ENCODE data around the gene CDK4.
A peak's percentile ranks its signal among the peaks of the same experiment; 100 is the strongest.

CDK4 gene

DNA sequence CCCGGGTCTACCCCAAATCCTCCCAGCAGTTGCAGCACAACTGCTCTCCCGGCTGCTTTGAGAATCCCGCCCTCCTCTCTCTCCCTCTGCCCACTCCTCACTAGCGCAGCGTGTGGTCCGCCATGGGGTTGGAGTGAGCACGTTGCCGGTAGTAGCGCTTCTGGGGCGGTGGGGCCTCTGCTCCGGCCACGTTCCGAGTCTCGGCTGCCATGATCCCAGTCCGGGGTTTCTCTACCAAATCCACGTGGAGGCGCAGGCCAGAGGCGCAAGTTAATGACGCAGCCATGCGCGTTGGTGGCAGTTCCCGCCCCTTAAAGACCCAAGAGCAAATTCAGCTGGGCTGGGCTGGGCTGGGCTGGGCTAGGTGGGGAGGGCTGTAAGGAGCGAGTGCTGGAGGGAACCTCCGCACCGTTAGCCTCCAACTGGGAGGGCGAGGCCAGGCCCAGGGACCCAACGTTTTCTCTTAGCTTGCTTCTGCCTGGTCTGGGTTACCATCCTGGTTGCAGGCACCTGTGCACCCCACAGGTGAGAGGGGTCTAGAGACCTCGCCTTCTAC is 19.8 kb upstream of the CDK4 start, which contains the start of gene METTL1:
Gene METTL1, minus strand, starts transcription at position 233 of the 556 bp plus-strand sequence. Its CDS starts 22 bp downstream, at position 211.
- peak; percentile 88 for DNase-seq (ENCODE audit: low read depth)

DNA sequence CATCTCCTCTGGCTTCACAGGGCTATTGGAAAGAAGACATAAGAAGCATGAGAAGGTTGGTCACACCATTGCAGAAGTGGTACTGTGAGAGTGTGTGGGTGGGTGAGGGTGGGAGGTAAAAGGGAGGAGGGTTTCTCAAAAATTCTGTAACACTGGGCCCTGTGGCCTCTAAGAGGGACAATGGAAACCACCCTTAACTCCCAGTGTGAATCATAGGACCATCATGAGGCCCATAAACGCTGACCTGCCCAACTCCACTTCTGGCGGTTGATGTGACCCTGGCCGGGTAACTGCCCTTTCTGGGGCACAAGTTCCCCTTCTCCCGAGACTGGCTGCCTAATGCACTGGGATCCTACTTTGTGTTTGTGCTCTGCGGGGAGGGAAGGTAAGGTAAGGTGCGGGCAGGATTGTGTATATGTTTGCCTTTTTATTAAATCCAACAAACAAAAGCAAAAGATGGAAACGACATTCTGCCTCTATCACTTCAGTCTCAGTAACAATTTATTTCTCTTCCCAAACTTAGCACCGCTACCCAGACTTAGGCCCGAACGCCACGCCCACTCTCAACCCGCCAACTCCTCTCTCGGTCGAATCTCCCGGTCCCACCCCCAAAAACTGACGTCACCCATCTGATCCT is 19.2 kb upstream of the CDK4 start:
- DNase-seq (ENCODE audit: low read depth), result peak; percentile 76

DNA sequence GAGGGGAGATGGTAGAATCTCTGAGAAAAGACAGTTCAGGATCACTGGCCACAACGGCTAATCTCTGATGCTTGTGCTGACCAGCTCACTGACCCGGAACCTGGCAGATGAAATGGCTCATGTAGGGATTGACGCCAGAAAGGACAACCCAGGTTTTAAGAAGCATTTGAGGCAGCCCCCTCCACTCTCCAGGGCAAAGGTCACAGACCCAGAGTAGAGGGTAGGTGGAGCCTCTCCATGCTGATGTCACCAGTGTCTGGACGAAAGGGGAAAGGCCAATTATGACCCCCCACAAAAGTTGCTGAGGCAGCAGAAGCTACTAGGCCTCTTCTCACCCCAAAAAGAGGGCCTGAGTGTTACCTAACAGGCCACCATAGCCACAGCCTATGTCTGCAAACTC is 18.6 kb upstream of the CDK4 start:
- no peak for DNase-seq (ENCODE audit: low read depth)

DNA sequence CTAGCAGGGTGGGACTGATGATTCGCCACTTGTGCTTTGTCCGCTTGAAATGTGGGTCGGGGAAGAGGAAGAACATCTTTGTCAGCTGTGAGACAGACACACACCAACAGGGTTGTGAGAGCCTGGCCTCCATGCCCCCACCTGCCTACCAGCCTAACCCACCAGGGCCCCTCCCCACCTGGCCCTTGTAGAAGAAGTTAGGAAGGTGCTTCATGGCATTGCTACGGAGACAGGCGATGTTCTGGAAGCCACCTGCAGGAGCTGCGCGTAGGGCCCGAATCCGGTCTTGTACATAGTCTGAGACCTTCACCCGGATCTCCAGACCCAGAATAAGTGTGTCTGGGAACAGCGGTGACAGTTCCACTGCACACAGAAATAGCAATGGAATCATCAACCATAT is 17.5 kb upstream of the CDK4 start:
- DNase-seq (ENCODE audit: low read depth), result no peak

DNA sequence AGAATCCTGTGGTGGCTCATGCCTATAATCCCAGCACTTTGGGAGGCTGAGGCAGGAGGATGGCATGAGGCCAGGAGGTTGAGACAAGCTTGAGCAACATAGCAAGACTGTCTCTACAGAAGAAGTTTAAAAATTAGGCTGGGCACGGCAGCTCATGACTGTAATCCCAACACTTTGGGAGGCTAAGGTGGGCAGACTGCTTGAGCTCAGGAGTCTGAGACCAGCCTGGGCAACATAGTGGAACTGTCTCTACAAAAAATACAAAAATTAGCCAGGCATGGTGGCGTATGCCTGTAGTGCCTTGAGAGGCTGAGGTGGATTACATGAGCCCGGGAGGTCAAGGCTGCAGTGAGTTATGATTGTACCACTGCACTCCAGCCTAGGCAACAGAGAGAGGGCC is 15.8 kb upstream of the CDK4 start:
- no peak for DNase-seq (ENCODE audit: low read depth)

DNA sequence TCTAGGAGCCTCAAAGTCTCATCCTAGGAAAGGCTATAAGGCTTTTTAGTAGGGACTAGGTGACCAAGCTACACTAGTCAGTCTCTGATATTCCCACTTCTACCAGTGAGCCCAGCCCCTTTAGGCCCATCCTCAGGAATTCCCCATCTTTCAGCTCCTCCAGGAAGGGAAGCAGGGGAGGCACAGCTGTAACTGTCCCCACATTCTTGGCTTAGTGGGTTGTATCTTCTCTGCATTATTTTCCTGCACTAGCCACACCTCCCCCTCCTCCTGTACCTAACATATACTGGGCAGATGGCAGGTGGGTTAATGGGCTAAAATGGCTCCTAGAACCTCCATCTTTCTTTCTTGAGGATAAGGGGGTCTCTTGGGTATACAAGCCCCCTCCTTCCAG is 15.2 kb upstream of the CDK4 start:
- no peak for DNase-seq (ENCODE audit: low read depth)

DNA sequence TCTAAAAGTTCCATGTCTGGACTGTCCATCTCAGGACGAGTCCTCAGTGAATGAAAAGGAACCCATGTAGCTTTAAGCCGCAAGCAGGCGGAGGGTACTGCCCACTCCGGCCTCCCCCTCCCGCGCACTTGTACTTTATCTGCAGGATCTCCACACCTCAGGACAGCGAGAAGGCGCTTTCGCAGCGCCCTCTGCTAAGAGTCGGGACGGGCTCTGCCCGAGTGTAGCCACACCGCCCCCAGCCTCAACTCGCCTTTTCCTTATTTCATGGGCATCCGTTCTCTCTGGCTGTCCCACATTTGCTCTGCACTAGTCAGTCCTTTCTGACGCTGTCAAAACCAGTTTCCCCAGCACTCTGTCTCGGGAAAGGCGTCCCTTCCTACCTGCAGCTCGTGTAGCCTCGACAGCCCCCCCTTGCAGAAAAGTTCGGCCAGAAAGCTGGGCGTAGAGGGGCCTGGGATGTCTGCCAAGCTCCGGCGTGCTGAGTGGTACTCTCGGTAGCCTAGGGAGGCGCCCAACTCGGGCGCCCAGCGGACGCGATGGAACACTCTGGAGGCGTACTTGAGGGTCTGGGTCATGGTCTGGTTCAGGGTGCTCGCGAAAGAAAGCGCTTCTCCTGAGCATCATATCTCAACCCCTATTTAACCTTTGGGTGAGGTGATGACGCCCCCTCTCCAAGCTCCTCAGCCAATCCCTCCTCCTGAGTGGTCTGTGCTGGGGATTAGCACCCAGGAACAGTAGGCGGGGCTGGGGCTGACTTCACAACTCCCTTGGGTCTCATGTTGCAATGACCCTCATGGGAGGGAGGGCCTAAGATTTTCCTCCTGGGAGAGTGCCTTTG is 14.6 kb upstream of the CDK4 start, which contains the start of gene CYP27B1:
Gene CYP27B1, minus strand, starts transcription at position 615 of the 841 bp plus-strand sequence. Its CDS starts 37 bp downstream, at position 578.
- no peak for DNase-seq (ENCODE audit: low read depth)

DNA sequence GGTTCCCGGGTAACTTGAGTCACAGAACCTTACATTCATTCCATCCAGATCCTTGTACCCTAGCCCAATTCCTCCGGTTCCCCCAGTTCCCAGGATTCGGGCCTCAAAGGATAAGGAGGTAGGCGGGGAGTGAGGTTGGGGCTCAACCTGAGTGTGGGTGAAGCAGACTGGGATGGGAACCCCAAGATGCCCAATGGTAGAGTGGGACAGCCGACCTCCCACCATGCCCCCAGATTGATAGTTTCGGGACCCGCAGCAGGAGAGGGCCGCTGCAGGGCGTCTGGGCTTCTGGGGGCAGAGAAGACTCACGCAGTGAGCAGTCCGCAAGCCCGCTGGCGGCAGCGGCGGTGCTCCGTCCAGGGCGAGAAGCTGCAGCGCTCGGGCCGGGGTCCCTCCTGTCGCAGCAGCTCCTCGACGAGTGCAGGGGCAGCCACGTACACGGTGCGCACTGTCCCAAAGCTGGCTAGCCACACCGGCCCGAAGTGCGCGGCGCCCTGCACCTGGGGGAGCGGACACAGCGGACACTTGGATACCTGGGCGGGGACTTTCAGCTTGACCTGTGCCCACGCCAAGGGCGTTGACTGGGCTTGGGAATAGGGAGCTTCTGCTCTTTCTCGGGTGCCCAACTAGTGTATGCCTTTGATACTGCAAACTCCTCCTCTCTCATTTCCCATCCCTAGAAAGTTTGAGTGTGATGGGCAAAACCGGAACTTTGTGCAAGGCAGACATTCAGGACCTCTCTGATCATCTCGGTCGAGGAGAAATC is 13.8 kb upstream of the CDK4 start:
- no peak for DNase-seq (ENCODE audit: low read depth)

DNA sequence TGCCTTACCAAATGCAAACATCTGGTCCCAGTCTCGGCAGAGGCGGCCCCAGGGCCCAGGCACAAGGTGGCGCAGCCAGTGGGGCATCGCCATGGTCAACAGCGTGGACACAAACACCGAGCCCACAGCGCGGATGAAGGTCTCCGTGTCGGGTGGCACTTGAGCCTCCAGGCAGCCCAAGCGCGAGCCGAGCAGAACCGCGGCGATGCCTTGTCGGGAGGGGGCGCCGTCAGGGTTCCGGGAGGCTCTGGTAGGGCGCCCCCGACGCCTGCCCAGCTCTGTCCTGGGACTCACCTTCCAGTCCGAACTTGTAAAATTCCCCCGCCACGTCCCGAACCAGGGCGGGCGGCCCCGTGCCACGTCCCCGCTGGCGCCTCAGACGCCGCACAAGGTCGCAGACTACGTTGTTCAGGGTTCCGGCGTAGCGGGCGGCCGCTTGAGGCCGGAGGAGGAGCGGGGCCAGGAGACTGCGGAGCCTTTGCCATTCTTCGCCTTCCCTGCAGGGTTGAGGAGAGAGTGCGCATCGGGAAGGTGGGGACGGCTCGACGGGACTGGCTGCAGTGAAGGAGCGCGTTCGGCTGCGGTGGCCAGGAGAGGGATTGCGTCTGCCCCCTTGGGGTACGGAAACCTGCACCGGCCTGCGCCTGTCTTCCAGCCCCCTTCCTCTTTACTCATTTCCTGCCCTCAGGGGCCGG is 13.0 kb upstream of the CDK4 start:
- DNase-seq (ENCODE audit: low read depth), result peak; percentile 35

DNA sequence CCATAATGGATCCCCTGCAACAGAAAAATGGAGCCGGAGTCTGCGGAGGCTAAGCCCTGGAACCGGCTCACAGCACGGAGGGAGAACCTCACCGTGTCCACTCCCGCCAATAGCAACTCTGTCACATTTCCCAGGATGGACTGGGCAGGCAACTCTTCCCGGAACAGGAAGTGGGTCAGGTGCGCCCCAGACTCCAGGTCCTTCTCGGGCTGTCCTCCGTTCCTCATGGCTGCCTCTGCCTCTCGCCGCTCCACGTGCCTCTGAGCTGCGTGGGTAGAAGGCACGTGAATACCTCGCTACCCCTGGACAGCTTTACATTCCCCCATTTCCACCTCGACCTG is 12.5 kb upstream of the CDK4 start:
- DNase-seq (ENCODE audit: low read depth), result no peak

DNA sequence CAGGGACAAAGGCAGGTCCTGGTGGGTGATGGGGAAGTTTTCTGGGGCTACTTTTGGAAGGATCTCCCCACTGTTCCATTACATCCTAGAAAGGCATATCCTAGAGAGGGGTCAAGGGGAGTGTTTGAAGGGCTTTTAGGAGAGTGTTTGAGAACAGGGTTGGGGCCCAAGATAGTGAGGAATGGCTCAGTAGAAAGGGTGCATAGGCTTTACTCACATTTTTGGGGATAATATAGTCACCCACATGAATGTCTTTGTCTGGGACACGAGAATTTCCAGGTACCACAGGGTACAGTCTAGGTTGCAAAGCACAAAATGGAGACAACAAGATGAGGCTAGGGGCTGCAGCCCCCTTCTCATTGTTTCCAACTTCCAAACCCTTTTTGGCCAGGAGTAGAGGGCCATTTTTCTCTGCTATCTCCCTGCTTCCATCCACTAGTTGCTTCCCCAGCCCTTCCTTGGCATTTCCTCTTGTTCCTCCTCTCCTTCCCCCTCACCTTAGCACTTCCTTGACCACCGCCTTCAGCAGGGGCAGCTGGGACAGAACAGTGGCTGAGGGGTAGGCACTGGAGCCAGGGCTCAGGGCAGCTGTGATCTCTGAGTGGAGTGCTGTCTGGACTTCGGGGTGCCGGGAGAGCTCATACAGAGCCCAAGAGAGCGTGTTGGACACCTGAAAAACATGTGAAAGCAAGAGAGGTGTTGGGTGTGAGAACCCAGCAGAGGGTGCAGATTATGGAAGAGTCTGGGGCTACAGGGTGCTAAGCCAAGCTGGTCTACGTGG is 12.0 kb upstream of the CDK4 start:
- DNase-seq (ENCODE audit: low read depth), result no peak

DNA sequence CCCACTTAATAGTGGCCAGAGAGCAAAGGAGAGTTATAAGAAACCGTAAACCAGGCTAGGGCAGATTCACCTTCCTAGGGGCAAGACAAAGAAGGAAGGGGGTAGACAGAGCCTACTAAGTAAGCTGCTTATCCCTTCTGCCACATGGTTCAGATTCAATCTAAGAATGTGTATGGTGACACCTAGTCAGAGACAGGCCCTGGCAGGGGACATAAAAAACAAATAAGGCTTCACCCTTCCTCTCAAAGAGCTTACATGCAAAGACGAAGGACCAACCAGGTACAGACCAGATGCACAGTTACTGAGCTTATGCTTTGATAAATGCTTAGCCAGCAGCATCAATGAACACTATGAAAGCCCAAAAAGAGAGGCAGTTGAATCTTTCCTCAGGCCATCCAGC is 10.4 kb upstream of the CDK4 start:
- no peak for DNase-seq (ENCODE audit: low read depth)

DNA sequence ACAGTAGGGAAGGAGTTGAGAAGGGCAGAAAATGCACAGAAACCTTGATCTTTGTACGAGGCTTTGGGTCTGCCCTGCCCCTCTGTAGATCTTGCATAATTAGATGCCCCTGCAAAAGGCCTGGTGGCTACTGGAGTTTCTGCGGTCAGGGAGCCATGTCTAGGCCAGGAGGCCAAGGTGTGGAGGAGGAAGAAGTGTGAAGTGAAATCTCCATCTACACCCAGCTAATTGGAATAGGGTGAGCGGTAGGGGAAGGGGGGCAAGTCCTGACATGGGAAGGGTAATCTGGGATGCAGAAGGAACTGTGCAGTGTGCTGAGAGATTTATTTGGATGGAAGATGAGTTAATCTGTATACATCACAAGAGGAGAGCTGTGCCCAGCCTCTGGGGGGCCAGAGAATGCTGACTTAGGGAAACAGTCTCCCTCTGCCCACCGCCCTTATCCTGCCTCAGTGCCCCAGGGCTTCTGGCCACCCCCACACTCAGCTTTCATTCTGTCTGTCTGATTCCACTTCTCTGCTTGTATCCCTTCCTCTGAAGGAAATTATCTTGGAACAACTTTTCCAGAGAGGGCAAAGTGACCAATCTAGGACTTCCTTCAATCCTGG is 9.4 kb upstream of the CDK4 start:
- no peak for DNase-seq (ENCODE audit: low read depth)

DNA sequence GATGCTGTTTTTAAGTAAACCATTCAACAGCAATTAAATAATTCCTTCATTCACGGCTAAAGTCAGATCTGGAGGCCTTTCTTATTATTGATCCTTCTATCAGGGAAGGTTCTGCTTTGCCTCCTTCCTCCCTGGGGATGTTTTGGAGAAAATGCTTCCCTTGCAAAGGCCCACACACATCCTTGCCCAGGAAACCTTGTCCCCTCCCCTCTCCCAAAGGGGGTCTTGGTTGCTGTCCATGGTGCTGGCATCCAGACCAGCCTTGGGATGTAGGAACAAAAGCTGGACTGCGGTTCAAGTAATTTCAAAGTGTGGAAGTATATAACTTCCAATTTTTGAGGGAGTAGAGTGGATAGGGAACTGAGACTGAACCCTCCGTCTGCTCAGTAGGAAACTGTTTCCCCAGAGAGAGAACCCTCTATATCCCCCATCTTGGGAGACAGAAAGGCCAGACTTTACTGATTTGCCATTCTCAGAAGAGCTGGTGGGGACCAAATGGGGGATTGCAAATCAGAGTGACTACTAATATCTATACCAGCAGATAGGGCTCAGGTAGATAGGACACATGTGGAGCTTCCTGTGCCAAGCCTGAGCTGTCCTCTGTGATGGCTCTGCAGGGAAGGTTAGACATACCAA is 8.4 kb upstream of the CDK4 start:
- DNase-seq (ENCODE audit: low read depth), result no peak

DNA sequence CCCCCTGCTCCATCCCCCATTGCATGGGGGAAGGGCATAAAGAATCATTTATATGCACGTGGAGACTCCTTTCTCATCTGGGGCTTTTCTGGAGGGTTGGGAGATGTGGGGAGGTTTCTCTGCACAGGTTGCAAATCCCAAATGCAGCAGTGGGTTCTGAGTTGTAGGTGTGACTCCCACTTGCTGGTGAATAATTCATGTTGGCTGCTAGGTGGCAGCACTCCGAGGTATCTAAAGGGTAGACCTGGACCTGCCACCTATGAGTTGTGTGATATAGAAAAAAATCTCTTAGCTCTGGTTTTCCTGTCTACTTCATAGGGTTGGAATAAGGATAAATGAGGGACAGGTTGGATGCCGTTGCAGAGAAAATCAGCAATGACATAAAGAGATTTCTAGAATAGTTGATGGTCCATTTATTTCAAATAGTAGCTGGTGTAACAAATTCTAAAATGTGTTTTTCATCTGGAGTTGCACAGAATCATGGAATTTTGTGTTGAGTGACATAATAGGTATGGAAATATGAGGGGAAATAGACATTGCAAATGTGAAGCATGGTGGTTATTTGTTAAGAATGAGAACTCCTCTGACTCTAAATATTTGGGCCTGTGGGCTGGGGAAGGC is 7.4 kb upstream of the CDK4 start:
- no peak for DNase-seq (ENCODE audit: low read depth)

DNA sequence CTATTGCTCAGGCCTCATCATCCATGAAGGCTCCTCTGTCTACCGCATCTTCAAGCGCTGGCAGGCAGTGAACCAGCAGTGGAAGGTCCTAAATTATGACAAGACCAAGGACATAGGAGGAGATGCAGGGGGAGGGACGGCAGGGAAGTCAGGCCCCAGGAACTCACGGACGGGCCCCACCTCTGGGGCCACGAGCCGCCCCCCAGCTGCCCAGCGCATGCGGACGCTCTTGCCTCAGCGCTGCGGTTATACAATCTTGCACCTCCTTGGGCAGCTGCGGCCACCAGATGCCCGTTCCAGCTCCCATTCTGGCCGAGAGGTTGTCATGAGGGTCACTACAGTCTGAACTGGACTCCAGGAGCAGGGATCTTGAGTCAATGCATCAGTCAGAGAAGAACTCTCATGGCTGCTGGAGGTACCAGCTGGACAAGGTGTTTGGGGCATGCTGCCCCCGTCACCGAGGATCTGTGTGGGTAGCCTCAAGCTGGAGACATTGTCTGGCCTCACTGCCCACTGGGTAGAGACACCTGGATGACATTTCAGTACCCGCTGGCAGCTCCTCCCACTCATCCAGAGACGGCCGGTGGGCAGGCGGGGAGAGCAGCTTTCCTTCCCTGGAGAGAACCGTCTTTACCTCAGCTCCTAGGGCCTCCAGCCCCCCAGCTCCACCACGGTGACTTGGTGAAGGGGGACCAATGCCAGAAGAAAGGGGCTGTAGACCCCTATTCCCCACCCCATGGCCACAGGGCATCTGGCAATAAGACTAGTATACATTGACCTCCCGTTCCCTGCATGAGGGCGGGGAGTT is 6.6 kb upstream of the CDK4 start:
- DNase-seq (ENCODE audit: low read depth), result no peak

DNA sequence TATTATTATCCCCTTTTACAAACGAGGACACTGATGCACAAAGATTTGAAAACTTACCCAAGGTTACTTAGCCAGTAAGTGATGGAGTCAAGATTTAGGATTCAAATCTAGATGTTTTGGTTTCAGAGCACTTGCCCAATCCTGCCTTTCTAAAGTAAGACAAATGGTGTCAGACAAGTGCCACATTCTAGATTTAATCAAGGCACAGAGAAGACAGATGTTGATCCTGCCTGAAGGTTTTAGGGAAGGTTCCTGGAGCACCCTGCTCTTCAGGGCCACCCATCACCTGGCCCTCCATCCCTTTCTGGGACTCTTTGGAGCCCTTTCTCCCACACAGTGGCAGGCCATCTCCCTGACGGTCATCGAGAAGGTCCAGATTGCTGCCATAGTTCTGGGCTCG is 5.7 kb upstream of the CDK4 start:
- DNase-seq (ENCODE audit: low read depth), result no peak

DNA sequence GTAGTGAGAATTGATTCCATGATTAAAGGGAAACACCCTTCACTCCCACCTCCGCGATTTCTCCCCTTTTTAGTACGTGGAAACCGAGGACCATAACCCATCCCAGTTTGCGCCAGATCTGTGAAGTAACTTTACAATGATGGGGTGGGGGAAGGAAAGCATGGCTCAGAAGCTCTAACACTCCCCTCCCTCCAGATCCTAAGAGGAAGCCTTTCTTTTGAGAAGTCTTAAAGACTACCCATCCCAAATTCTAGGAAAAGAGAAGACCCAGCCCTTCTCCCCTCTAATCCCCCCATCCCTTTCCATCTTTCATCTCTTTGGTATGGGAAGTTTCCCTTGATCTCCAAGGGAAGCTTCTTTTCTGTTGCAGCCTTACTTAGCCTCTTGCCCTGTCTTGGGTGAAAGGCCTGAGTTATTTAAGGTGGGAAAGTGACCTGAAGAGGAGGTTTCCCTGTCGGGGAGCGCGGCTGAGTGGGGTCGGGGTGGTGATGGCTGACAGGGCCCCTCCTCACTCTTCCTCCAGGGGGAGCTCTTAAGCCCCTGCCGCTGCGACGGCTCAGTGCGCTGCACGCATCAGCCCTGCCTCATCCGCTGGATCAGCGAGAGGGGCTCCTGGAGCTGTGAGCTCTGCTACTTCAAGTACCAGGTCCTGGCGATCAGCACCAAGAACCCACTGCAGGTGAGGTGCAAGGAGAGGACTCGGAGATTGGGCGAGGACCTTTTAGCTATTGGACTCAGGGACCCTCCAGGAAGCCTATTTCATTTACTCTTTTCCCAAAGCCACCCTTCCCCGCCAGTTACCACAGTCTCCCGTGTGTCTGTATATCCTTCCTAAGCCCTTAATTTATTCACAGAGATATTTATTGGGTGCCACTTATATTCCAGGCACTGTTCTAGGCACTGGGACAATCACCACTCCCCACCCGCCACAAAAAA is 4.6 kb upstream of the CDK4 start:
- peak; percentile 49 for DNase-seq (ENCODE audit: low read depth)

All from stimulated activated CD8-positive, alpha-beta memory T cell treated with anti-CD3 and anti-CD28 coated beads, Interleukin-12 subunit alpha, Interleukin-12 subunit beta, amount 100 ng/mL, for 4 hours (primary cell).